MCF 10A (cell line): ENCODE results near the gene SH3PXD2B. TPM values are rescaled to one million over a fixed set of nuclear protein-coding genes. Genes with fewer than 3 reads are reported as not detected.
A peak's percentile ranks its signal among the peaks of the same experiment; 100 is the strongest.

Experiments used
- BruUV-seq: library from RNA; stranded (reverse); fragments of 400-500 nt; replicated peaks from 2 replicates; lab custom pipeline; 2021; lab: Mats Ljungman, UMichigan
- CTCF ChIA-PET: fragments of 300-600 bp; sonication (Branson Sonifier 250); formaldehyde crosslinking; extraction: SDS; loops from one replicate; lab custom pipeline; 2021; ENCODE audit warnings: antibody characterized with exemption, inconsistent platforms; lab: Yijun Ruan, JAX
- POLR2A ChIA-PET: fragments of 300-600, 350-650 bp; sonication (Branson Sonifier 250); formaldehyde crosslinking; extraction: SDS; loops from one replicate; lab custom pipeline; 2020; ENCODE audit warnings: antibody characterized with exemption, inconsistent platforms; lab: Yijun Ruan, JAX
- DNase-seq: peaks from one replicate; pipeline ENCODE4 v3.0.0-alpha.2; 2018; ENCODE audit not compliant: unreplicated experiment
- H3K27ac Mint-ChIP-seq: one replicate; pipeline ENCODE4 v1.8.0; 2022; ENCODE audit warnings: mild to moderate bottlenecking, low read depth, mixed read lengths; ENCODE audit not compliant: unreplicated experiment
- H3K27me3 Mint-ChIP-seq: one replicate; pipeline ENCODE4 v1.8.0; 2022; ENCODE audit warnings: mixed read lengths; ENCODE audit not compliant: insufficient read depth, unreplicated experiment
- H3K36me3 Mint-ChIP-seq: one replicate; pipeline ENCODE4 v1.8.0; 2022; ENCODE audit warnings: mild to moderate bottlenecking, moderate library complexity, mixed read lengths; ENCODE audit not compliant: insufficient read depth, unreplicated experiment
- H3K4me1 Mint-ChIP-seq: one replicate; pipeline ENCODE4 v1.8.0; 2022; ENCODE audit warnings: mixed read lengths; ENCODE audit not compliant: insufficient read depth, unreplicated experiment
- H3K4me3 Mint-ChIP-seq: one replicate; pipeline ENCODE4 v1.8.0; 2022; ENCODE audit warnings: mild to moderate bottlenecking, moderate library complexity, mixed read lengths; ENCODE audit not compliant: unreplicated experiment
- H3K9me3 Mint-ChIP-seq: one replicate; pipeline ENCODE4 v1.8.0; 2022; ENCODE audit warnings: mixed read lengths; ENCODE audit not compliant: unreplicated experiment
- intact Hi-C: fragments of 100-400 bp; cut with micrococcal nuclease; formaldehyde crosslinking; loops from 2 replicates; pipeline ENCODE4 v1.14.1; 2022
- total RNA-seq: library from RNA; stranded (reverse); gene quantifications from 2 replicates; pipeline ENCODE4 v1.2.3, GENCODE V29; 2022
- TF ChIP-seq, protein P1 (sequence below): fragments of 200-600 bp; IDR thresholded peaks from one replicate; pipeline ENCODE4 v1.8.0; 2022; ENCODE audit warnings: antibody characterized with exemption, mild to moderate bottlenecking; ENCODE audit not compliant: unreplicated experiment

Gene SH3PXD2B
- total RNA-seq, 1 experiment from 2014 or later: 34.1 TPM

DNA sequence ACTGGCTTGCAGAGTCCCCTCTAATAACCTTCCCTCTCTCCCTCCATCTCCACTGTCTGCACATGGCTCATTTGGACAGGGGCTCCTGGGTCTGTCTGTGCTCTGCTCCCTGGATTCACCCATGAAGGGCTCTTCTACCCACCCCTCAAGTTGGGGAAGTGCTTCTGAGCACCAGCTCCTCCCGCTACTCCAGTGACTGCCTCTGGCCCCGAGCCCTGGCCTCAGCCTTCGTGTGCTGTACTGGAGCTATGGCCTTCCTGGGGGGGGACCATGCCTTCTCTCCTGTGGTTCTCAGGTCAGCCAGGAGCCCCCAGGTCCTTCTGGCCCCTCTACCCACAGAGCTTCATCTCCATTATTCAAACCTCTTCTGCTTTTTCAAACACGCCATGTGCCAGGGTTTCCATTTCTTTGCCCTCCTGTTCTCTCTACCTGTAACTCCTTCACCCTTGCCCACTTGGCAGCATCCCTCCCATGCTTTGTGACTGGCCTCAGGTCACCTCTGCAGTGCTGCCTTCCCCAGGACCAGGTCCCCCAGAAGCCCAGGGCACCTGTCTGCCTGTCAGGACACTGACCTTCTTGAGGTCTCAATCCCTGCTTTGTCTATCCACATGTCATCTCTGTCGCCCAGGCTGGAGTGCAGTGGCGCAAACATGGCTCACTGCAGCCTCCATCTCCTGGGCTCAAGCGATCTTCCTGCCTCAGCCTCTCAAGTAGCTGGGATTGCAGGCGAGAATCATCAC, 9.5 kb downstream of the SH3PXD2B start:
- DNase-seq: no peak
- intact Hi-C loops: no loop called here
- ChIA-PET POLR2A (interaction anchor here (0.6 to 5.0 kb wide), 12 partner anchors 8 to 346 kb away, joined by 3 to 53 read pairs (median 6); partner anchors contain the start of gene SH3PXD2B), CTCF (interaction anchor here (0.6 to 16.1 kb wide), 9 partner anchors 6 to 162 kb away, joined by 3 to 147 read pairs (median 4); partner anchors contain the start of genes SH3PXD2B and UBTD2)
- Mint-ChIP-seq H3K27me3 (no peaks in the 10 kb centered on the region), H3K36me3 (peaks cover 4% of the 10 kb centered on the region), H3K27ac (peak overlapping the region; percentile 64), H3K4me3 (peak overlapping the region; percentile 7), H3K9me3 (no peaks in the 10 kb centered on the region), H3K4me1 (peaks cover 26% of the 10 kb centered on the region)
- BruUV-seq: no TSS peak
- TF ChIP-seq, protein P1, sequence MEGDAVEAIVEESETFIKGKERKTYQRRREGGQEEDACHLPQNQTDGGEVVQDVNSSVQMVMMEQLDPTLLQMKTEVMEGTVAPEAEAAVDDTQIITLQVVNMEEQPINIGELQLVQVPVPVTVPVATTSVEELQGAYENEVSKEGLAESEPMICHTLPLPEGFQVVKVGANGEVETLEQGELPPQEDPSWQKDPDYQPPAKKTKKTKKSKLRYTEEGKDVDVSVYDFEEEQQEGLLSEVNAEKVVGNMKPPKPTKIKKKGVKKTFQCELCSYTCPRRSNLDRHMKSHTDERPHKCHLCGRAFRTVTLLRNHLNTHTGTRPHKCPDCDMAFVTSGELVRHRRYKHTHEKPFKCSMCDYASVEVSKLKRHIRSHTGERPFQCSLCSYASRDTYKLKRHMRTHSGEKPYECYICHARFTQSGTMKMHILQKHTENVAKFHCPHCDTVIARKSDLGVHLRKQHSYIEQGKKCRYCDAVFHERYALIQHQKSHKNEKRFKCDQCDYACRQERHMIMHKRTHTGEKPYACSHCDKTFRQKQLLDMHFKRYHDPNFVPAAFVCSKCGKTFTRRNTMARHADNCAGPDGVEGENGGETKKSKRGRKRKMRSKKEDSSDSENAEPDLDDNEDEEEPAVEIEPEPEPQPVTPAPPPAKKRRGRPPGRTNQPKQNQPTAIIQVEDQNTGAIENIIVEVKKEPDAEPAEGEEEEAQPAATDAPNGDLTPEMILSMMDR: no peak

GRCh38 chr5:172444110-172444510, 10.2 kb downstream of the SH3PXD2B start:
- TF ChIP-seq, protein P1: no peak
- H3K36me3 Mint-ChIP-seq: peaks cover 7% of the 10 kb centered on the region
- H3K9me3 Mint-ChIP-seq: no peaks in the 10 kb centered on the region
- no peaks in the 10 kb centered on the region for H3K27me3 Mint-ChIP-seq
- peaks cover 26% of the 10 kb centered on the region for H3K4me1 Mint-ChIP-seq
- no TSS peak for BruUV-seq
- intact Hi-C loops: no loop called here
- peak overlapping the region; percentile 46 for H3K27ac Mint-ChIP-seq
- ChIA-PET POLR2A (interaction anchor here (0.7 to 5.0 kb wide), 13 partner anchors 8 to 347 kb away, joined by 3 to 53 read pairs (median 4); partner anchors contain the start of gene SH3PXD2B), CTCF (interaction anchor here (0.6 to 16.1 kb wide), 8 partner anchors 7 to 40 kb away, joined by 3 to 147 read pairs (median 4); partner anchors contain the start of gene SH3PXD2B)
- DNase-seq: peak; percentile 74
- peak overlapping the region; percentile 24 for H3K4me3 Mint-ChIP-seq

DNA sequence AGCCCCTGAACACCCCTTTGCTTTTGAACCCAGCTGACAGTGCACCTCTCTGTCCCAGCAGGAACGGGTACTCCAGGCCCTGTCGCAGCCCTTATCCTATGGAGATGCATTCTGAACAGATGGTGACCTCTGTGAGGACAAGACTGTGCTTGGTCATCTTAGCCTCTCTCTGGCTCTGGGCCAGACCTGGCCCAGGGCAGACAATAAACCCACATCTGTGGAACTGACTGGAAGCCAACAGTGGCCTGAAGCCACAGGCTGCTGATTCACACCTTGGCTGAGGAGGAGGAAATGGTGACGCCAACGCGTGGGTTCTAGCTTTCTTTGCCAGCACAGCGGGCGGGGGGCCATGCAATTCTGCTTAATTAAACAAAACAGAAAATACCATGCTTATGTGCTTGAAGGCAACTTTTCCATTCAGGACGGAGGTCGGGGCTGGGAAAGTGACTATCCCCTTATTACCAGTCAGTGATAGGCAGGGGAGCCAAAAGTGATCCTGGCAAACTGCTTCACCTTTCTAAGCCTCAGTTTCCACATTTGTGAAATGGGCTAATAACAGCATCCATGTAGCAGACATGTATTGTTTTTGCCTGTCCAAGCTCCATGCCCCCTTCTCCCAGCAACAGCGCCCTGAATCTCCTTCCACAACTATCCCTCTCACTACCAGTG, 10.8 kb downstream of the SH3PXD2B start:
- Mint-ChIP-seq H3K4me3 (peak overlapping the region; percentile 28), H3K36me3 (peaks cover 7% of the 10 kb centered on the region), H3K9me3 (no peaks in the 10 kb centered on the region), H3K27me3 (no peaks in the 10 kb centered on the region), H3K4me1 (peaks cover 26% of the 10 kb centered on the region), H3K27ac (peak overlapping the region; percentile 46)
- DNase-seq: peak; percentile 100
- BruUV-seq: no TSS peak
- POLR2A ChIA-PET: interaction anchor here (0.7 to 5.0 kb wide), 13 partner anchors 9 to 347 kb away, joined by 3 to 53 read pairs (median 4); partner anchors contain the start of genes SH3PXD2B and UBTD2
- CTCF ChIA-PET: interaction anchor here (0.6 to 16.1 kb wide), 7 partner anchors 7 to 161 kb away, joined by 3 to 147 read pairs (median 4); partner anchors contain the start of gene SH3PXD2B
- TF ChIP-seq, protein P1: no peak
- intact Hi-C loops: loop anchor here (1.0 kb wide), 1 partner anchor 25 kb away; no protein-coding TSS in a partner anchor
